H1 (cell line): ENCODE results near the gene FAM174B. TPM values are rescaled to one million over a fixed set of nuclear protein-coding genes. Genes with fewer than 3 reads are reported as not detected.

ENCODE experiments used
- CTCF ChIA-PET: fragments of 300-600 bp; sonication (Branson Sonifier 250); formaldehyde crosslinking; loops from one replicate; lab custom pipeline; 2021; ENCODE audit not compliant: partially characterized antibody; lab: Charles Lee
- POLR2A ChIA-PET: fragments of 300-600 bp; sonication (Branson Sonifier 250); formaldehyde crosslinking; loops from one replicate; lab custom pipeline; 2021; ENCODE audit warnings: inconsistent platforms; ENCODE audit not compliant: partially characterized antibody; lab: Charles Lee
- DNase-seq, 2 experiments: peaks; one replicate each; pipeline versions ENCODE4 v3.0.0 to v3.0.0-alpha.2; 2010 to 2022; ENCODE audit warnings: low spot score in 2 of 2, low read depth in 1 of 2, mixed read lengths in 1 of 2
- FAIRE-seq: peaks from 2 replicates; lab custom pipeline; 2011; peaks lifted over from hg19 to GRCh38; lab: Jason Lieb, UNC
- H2AFZ ChIP-seq: 2 replicates; pipeline ENCODE4 v1.8.1; 2012; ENCODE audit warnings: low read length, inconsistent platforms
- H2AK5ac ChIP-seq: 2 replicates; pipeline ENCODE4 v1.6.1; 2013; ENCODE audit warnings: low read depth, low read length
- H2BK120ac ChIP-seq: replicated peaks from 2 replicates; pipeline ENCODE3; 2013; ENCODE audit warnings: low read depth, low read length, inconsistent platforms
- H2BK12ac ChIP-seq: 2 replicates; pipeline ENCODE4 v1.6.1; 2013; ENCODE audit warnings: low read depth, low read length
- H2BK15ac ChIP-seq: 2 replicates; pipeline ENCODE4 v1.6.1; 2013; ENCODE audit warnings: low read length
- H2BK20ac ChIP-seq: 2 replicates; pipeline ENCODE4 v1.6.1; 2013; ENCODE audit warnings: low read length
- H2BK5ac ChIP-seq: 2 replicates; pipeline ENCODE4 v1.6.1; 2013; ENCODE audit warnings: low read depth, low read length
- H3K14ac ChIP-seq: 2 replicates; pipeline ENCODE4 v1.6.1; 2013; ENCODE audit warnings: inconsistent platforms; ENCODE audit not compliant: insufficient read length
- H3K18ac ChIP-seq: 2 replicates; pipeline ENCODE4 v1.6.1; 2013; ENCODE audit warnings: low read length; ENCODE audit errors: extremely low read depth
- H3K23ac ChIP-seq: 2 replicates; pipeline ENCODE4 v1.6.1; 2013; ENCODE audit warnings: inconsistent platforms; ENCODE audit not compliant: insufficient read length
- H3K23me2 ChIP-seq: 2 replicates; pipeline ENCODE4 v1.6.1; 2013; ENCODE audit warnings: low read depth, low read length
- H3K27ac ChIP-seq: 2 replicates; pipeline ENCODE4 v1.6.1; 2011; ENCODE audit warnings: low read depth, low read length, inconsistent platforms
- H3K27me3 ChIP-seq, 4 experiments: replicated peaks in 1 of 4; 1 replicate in 1 of 4; 2 replicates in 3 of 4; pipeline versions ENCODE4 v1.6.1 to v1.8.1; 2011 to 2013; ENCODE audit warnings: low read length in 3 of 4, mild to moderate bottlenecking in 3 of 4, inconsistent platforms in 2 of 4, mixed read lengths in 2 of 4, moderate library complexity in 1 of 4; ENCODE audit not compliant: control insufficient read depth in 3 of 4, insufficient read depth in 3 of 4; ENCODE audit errors: extremely low read depth in 1 of 4
- H3K36me3 ChIP-seq, 4 experiments: 2 replicates each; pipeline versions ENCODE4 v1.6.1 to v1.8.1; 2011 to 2013; ENCODE audit warnings: mild to moderate bottlenecking in 4 of 4, low read length in 3 of 4, moderate library complexity in 2 of 4, control low read depth in 1 of 4, inconsistent platforms in 1 of 4; ENCODE audit not compliant: insufficient read depth in 4 of 4, control insufficient read depth in 2 of 4
- H3K4ac ChIP-seq: replicated peaks from 2 replicates; pipeline ENCODE3; 2013; ENCODE audit warnings: low read length, low read depth, mixed read lengths, inconsistent platforms; ENCODE audit not compliant: insufficient read length
- H3K4me1 ChIP-seq, 4 experiments: replicated peaks in 1 of 4; 1 replicate in 1 of 4; 2 replicates in 3 of 4; pipeline versions ENCODE4 v1.6.1 to v1.8.1; 2011 to 2013; ENCODE audit warnings: low read length in 3 of 4, inconsistent platforms in 2 of 4, mixed read lengths in 1 of 4; ENCODE audit not compliant: insufficient read depth in 4 of 4, control insufficient read depth in 3 of 4
- H3K4me2 ChIP-seq, 2 experiments: 2 replicates each; pipeline versions ENCODE4 v1.6.1 to v1.8.1; 2011 to 2013; ENCODE audit warnings: low read depth in 2 of 2, low read length in 2 of 2, control low read depth in 1 of 2, inconsistent platforms in 1 of 2, mild to moderate bottlenecking in 1 of 2; ENCODE audit not compliant: insufficient read depth in 1 of 2
- H3K4me3 ChIP-seq, 4 experiments: fragments of 200-600, 300-600 bp in 1 of 4; sonication (generic), shearing (Covaris generic), sonication (Bioruptor Twin) in 1 of 4; 2 replicates each; pipeline versions ENCODE4 v1.5.1 to v1.8.1; 2011 to 2016; ENCODE audit warnings: low read length in 4 of 4, low read depth in 3 of 4, control low read depth in 2 of 4, inconsistent platforms in 2 of 4, mild to moderate bottlenecking in 2 of 4, mixed read lengths in 1 of 4, moderate library complexity in 1 of 4; ENCODE audit not compliant: insufficient read depth in 2 of 4; ENCODE audit errors: extremely low read depth in 1 of 4
- H3K56ac ChIP-seq: replicated peaks from 2 replicates; pipeline ENCODE3; 2013; ENCODE audit warnings: low read depth, mild to moderate bottlenecking, mixed read lengths, low read length, inconsistent platforms; ENCODE audit not compliant: insufficient read length
- H3K79me1 ChIP-seq: 2 replicates; pipeline ENCODE4 v1.6.1; 2013; ENCODE audit warnings: low read depth, low read length, control low read depth
- H3K79me2 ChIP-seq, 2 experiments: 2 replicates each; pipeline versions ENCODE4 v1.6.1 to v1.8.1; 2012 to 2013; ENCODE audit warnings: low read length in 2 of 2, mild to moderate bottlenecking in 2 of 2, inconsistent platforms in 1 of 2; ENCODE audit not compliant: insufficient read depth in 2 of 2, control insufficient read depth in 1 of 2
- H3K9ac ChIP-seq, 4 experiments: replicated peaks in 1 of 4; 1 replicate in 1 of 4; 2 replicates in 3 of 4; pipeline versions ENCODE4 v1.6.1 to v1.8.1; 2011 to 2013; ENCODE audit warnings: low read depth in 3 of 4, low read length in 3 of 4, control low read depth in 2 of 4, mild to moderate bottlenecking in 2 of 4, moderate library complexity in 2 of 4, inconsistent platforms in 1 of 4; ENCODE audit errors: extremely low read depth in 1 of 4
- H3K9me3 ChIP-seq, 2 experiments: 2 replicates each; pipeline versions ENCODE4 v1.6.1 to v1.8.1; 2012 to 2013; ENCODE audit warnings: mild to moderate bottlenecking in 2 of 2, moderate library complexity in 2 of 2, control low read depth in 1 of 2, inconsistent platforms in 1 of 2, low read depth in 1 of 2, low read length in 1 of 2, mixed read lengths in 1 of 2; ENCODE audit not compliant: insufficient read depth in 2 of 2
- H4K20me1 ChIP-seq, 2 experiments: replicated peaks in 1 of 2; 2 replicates each; pipeline versions ENCODE3 to v1.8.1; 2011 to 2013; ENCODE audit warnings: inconsistent platforms in 2 of 2, low read length in 2 of 2, mild to moderate bottlenecking in 1 of 2; ENCODE audit not compliant: insufficient read depth in 2 of 2, control insufficient read depth in 1 of 2
- H4K5ac ChIP-seq: 2 replicates; pipeline ENCODE4 v1.6.1; 2013; ENCODE audit warnings: low read length, low read depth, mixed read lengths, inconsistent platforms; ENCODE audit not compliant: insufficient read length
- H4K8ac ChIP-seq: 2 replicates; pipeline ENCODE4 v1.8.0; 2013; ENCODE audit warnings: mild to moderate bottlenecking, moderate library complexity, low read length, inconsistent platforms; ENCODE audit not compliant: insufficient read depth; ENCODE audit errors: extremely low read depth
- H4K91ac ChIP-seq: replicated peaks from 2 replicates; pipeline ENCODE3; 2013; ENCODE audit warnings: low read length, mixed read lengths, inconsistent platforms; ENCODE audit not compliant: insufficient read length
- ASH2L ChIP-seq: fragments of 200-600, 300-600 bp; sonication (generic); IDR thresholded peaks from one replicate; pipeline ENCODE4 v1.7.1; 2017; ENCODE audit warnings: low read length
- CEBPB ChIP-seq: IDR thresholded peaks from 2 replicates; pipeline ENCODE4 v1.6.1; 2012; ENCODE audit warnings: low read depth, low read length
- CHD1 ChIP-seq: IDR thresholded peaks from 2 replicates; pipeline ENCODE4 v1.6.1; 2012; ENCODE audit warnings: low read depth, low read length, improper control_type of control experiment
- CTBP2 ChIP-seq: IDR thresholded peaks from 2 replicates; pipeline ENCODE4 v1.7.0; 2011; ENCODE audit warnings: borderline replicate concordance, mild to moderate bottlenecking, moderate library complexity, mixed read lengths, low read length; ENCODE audit not compliant: insufficient read depth, insufficient read length
- GABPA ChIP-seq: IDR thresholded peaks from 2 replicates; pipeline ENCODE4 v1.6.1; 2011; ENCODE audit warnings: mild to moderate bottlenecking, low read length, moderate library complexity, borderline replicate concordance; ENCODE audit not compliant: insufficient read depth
- PHF8 ChIP-seq: fragments of 200-600 bp; sonication (generic); conservative IDR thresholded peaks from 2 replicates; pipeline ENCODE4 v1.7.1; 2012; ENCODE audit warnings: low read depth, mild to moderate bottlenecking, inconsistent platforms, low read length, moderate library complexity
- POLR2AphosphoS5 ChIP-seq: IDR thresholded peaks from 2 replicates; pipeline ENCODE4 v1.6.1; 2011; ENCODE audit warnings: low read depth, low read length
- RAD21 ChIP-seq, 2 experiments: IDR thresholded peaks in 1 of 2; conservative IDR thresholded peaks in 1 of 2; 2 replicates each; pipeline ENCODE4 v1.6.1; 2011; ENCODE audit warnings: low read depth in 2 of 2, low read length in 2 of 2, improper control_type of control experiment in 1 of 2, inconsistent platforms in 1 of 2, mild to moderate bottlenecking in 1 of 2, moderate library complexity in 1 of 2
- SP2 ChIP-seq: IDR thresholded peaks from 2 replicates; pipeline ENCODE4 v1.6.1; 2012; ENCODE audit warnings: mild to moderate bottlenecking, low read length, inconsistent platforms
- WGBS, 2 experiments: shearing (Covaris generic) in 1 of 2; methylation state at CpG; one replicate each; pipeline versions ENCODE4 v1.1.6 to v1.1.7; 2013 to 2015; ENCODE audit warnings: low lambda C conversion rate in 2 of 2, mixed read lengths in 2 of 2, inconsistent platforms in 1 of 2, low coverage in 1 of 2, missing lambda C conversion rate in 1 of 2; ENCODE audit not compliant: insufficient replicate concordance in 2 of 2, insufficient coverage in 1 of 2, insufficient read length in 1 of 2; ENCODE audit errors: extremely low coverage in 1 of 2, missing lambda C conversion rate in 1 of 2; 5-methylcytosine and 5-hydroxymethylcytosine counted together
- polyA plus RNA-seq, 7 experiments: library from polyadenylated mRNA; depleted of rRNA in 3 of 7; stranded (reverse) in 5 of 7; unstranded in 2 of 7; fragments of >200 nt in 5 of 7; fragments of 200-250 nt in 2 of 7; gene quantifications; 1 replicate in 5 of 7; 2 replicates in 1 of 7; 4 replicates in 1 of 7; pipeline versions ENCODE4 v1.2.1 to v1.2.3, GENCODE V29; 2011 to 2013; ENCODE audit warnings: missing spikeins in 2 of 7, mixed read lengths in 2 of 7
- total RNA-seq: library from RNA; stranded (reverse); fragmentation: NEBNext Ultra II Directional; extraction: Animal tissue kit (Norgen Biotek cat#: 25700); gene quantifications from 2 replicates; pipeline ENCODE4 v1.2.1, GENCODE V29; 2021

Gene FAM174B
- total and polyA plus RNA-seq, 2 of the 8 experiments (the other 6 are each of a cell fraction or from before 2014, with no cell fraction given), result 9.3 to 35.2 TPM

GRCh38 chr15:92595506-92596381, 59.8 kb downstream of the FAM174B start:
- no peaks in the 10 kb centered on the region for H3K79me1 ChIP-seq
- no peaks in the 10 kb centered on the region for H3K79me2 ChIP-seq
- H4K20me1 ChIP-seq, result no peaks in the 10 kb centered on the region
- no peak overlapping the region for H3K23ac ChIP-seq
- CTCF ChIA-PET, result interaction anchor here (0.7 to 1.3 kb wide), 4 partner anchors 9 to 122 kb away, joined by 3 to 4 read pairs (median 3); no protein-coding TSS in a partner anchor
- no peak overlapping the region for H3K14ac ChIP-seq
- H3K27ac ChIP-seq, result no peak overlapping the region
- TF ChIP-seq CHD1, result no peak
- no peak for TF ChIP-seq CTBP2
- no peak for TF ChIP-seq ASH2L
- TF ChIP-seq GABPA, result no peak
- TF ChIP-seq POLR2AphosphoS5, result no peak
- TF ChIP-seq RAD21 (IDR thresholded peaks at IDR 0.05 in 1 of 2, conservative IDR thresholded peaks at IDR 0.05 in 1 of 2; ENCODE audit: low read depth in 2 of 2, low read length in 2 of 2), result no peak
- no peak for TF ChIP-seq SP2
- no peak for TF ChIP-seq CEBPB
- no peak for TF ChIP-seq PHF8
- no peaks in the 10 kb centered on the region for H3K36me3 ChIP-seq
- no peaks in the 10 kb centered on the region for H3K9me3 ChIP-seq
- H3K4me3 ChIP-seq, result no peak overlapping the region
- no peaks in the 10 kb centered on the region for H3K23me2 ChIP-seq
- no peak overlapping the region for H4K5ac ChIP-seq
- WGBS, 2 experiments, result 90% methylated on average over 19 of the region's 19 CpGs; no CpG with 5 or more reads in 1 of the 2 experiments
- DNase-seq (no peak), FAIRE-seq (no peak)
- H3K18ac ChIP-seq, result no peak overlapping the region
- no peak overlapping the region for H3K9ac ChIP-seq
- no peak overlapping the region for H2BK120ac ChIP-seq
- H2BK5ac ChIP-seq, result no peak overlapping the region
- H2BK12ac ChIP-seq, result no peak overlapping the region
- H4K8ac ChIP-seq, result no peak overlapping the region
- POLR2A ChIA-PET, result no interaction called here
- no peak overlapping the region for H3K56ac ChIP-seq
- H3K27me3 ChIP-seq, result no peaks in the 10 kb centered on the region
- H2AK5ac ChIP-seq, result no peak overlapping the region
- H3K4ac ChIP-seq, result no peak overlapping the region
- no peak overlapping the region for H3K4me2 ChIP-seq
- H3K4me1 ChIP-seq, result no peaks in the 10 kb centered on the region
- no peak overlapping the region for H2BK20ac ChIP-seq
- H4K91ac ChIP-seq, result no peak overlapping the region
- H2BK15ac ChIP-seq, result no peak overlapping the region
- H2AFZ ChIP-seq, result no peak overlapping the region
